ENCODE measurements around the gene NDUFA11. TPM values are rescaled to one million over a fixed set of nuclear protein-coding genes. Genes with fewer than 3 reads are reported as not detected.
A peak's percentile ranks its signal among the peaks of the same experiment; 100 is the strongest.

The NDUFA11 gene
- total RNA-seq, 1 donor from 2014 or later = 239 TPM

DNA sequence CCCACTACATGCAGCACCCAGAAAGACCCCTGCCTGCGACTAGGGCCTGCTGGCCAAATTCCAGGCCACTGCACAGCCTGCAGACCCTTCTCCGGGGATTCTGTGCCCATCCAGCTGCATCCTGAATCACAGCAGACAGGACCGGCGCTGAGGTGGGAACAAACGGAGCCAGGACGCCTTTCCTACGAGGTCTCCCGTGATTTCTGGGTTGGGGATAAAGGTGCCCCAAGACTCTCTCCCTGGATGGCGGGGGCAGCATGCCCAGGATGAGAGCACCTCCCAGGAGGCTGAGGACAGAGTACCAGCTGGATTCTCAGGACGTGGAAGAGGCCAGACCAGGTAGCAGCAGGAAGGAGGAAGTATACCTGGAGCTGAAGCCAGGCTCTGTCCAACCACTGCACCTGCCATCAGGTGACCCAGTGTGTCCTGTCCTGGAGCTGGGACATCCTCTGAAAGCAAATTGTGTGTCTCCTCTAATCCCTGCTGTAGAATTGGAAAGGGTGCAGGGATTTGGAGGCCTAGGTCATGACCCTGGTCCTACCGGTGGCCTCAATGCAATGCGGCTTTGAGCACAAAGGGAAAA is 29.9 kb downstream of the NDUFA11 start:
- H3K9me3 Mint-ChIP-seq = no peaks in the 10 kb centered on the region
- no peak for DNase-seq (ENCODE audit: low read depth, low spot score)
- no peaks in the 10 kb centered on the region for H3K36me3 Mint-ChIP-seq (ENCODE audit: low read depth)
- TF ChIP-seq, protein P1, sequence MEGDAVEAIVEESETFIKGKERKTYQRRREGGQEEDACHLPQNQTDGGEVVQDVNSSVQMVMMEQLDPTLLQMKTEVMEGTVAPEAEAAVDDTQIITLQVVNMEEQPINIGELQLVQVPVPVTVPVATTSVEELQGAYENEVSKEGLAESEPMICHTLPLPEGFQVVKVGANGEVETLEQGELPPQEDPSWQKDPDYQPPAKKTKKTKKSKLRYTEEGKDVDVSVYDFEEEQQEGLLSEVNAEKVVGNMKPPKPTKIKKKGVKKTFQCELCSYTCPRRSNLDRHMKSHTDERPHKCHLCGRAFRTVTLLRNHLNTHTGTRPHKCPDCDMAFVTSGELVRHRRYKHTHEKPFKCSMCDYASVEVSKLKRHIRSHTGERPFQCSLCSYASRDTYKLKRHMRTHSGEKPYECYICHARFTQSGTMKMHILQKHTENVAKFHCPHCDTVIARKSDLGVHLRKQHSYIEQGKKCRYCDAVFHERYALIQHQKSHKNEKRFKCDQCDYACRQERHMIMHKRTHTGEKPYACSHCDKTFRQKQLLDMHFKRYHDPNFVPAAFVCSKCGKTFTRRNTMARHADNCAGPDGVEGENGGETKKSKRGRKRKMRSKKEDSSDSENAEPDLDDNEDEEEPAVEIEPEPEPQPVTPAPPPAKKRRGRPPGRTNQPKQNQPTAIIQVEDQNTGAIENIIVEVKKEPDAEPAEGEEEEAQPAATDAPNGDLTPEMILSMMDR (conservative IDR thresholded peaks at IDR 0.05) = no peak
- H3K27ac Mint-ChIP-seq (ENCODE audit: unreplicated experiment) = no peak overlapping the region
- peaks cover 4% of the 10 kb centered on the region for H3K27me3 Mint-ChIP-seq (ENCODE audit: low read depth)
- no peak overlapping the region for H3K4me3 Mint-ChIP-seq
- peaks cover 5% of the 10 kb centered on the region for H3K4me1 Mint-ChIP-seq

DNA sequence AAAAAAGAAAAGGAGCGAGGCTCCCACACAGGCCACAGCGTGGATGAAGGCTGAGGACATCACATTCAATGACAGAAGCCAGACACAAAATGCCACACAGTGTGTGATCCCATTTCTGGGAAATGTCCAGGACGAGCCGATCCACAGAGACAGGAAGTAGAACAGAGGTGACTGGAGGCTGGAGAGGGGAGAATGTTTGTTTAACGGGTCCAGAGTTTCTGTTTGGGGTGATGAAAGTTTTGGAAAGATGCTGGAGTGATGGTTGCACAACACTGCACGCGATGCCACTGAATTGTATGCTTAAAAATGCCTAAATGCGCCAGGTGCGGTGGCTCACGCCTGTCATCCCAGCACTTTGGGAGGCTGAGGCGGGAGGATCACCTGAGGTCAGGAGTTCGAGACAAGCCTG is 32.6 kb downstream of the NDUFA11 start:
- H3K27me3 Mint-ChIP-seq (ENCODE audit: low read depth) = peaks cover 4% of the 10 kb centered on the region
- no peak for DNase-seq (ENCODE audit: low read depth, low spot score)
- no peak overlapping the region for H3K4me3 Mint-ChIP-seq

DNA sequence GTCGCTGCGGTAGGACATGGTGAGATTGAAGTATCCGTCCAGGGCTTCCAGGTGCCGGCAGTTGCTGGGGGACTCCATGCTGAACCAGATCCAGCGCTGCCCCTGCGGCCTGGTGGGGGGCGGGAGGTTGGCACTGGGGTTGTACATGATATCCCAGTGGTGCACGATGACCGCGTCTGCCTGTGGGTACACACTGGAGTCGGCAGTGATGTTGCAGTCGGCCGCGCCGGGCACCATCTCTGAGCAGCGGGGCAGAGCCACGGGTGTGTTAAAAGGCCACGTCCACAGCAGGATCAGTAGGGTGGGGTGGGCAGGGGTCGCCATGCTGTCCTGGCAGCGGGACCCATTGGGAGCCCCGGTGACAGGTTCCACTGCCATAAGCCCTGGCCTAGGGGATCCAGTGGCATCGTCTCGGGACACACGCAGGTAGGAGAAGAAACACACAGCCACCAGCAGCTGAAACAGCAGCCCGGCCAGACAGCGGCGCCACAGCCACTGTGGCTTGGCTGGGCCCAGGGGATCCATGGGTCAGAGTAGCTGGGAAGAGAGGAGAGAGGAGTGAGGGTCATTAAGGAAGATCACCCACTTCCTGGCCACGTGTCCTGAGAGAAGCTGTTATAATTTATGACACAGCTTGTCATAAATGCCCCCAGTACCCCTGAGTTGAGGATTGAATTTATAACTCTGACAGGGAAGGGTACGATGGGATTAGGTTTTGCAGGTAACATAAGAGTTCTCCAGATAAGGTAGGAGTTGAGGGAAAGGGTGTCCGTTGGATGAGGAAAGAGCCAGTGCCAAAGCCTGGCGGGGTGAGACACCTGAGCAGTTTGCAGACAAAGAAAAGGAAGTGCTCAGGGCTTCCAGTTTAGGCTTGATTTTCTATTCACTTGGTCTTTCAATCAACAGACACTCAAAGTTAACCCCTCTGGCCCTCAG is 36.1 kb downstream of the NDUFA11 start:
- Mint-ChIP-seq H3K9me3 (no peaks in the 10 kb centered on the region), H3K27me3 (ENCODE audit: low read depth) (peaks cover 4% of the 10 kb centered on the region), H3K4me1 (no peaks in the 10 kb centered on the region), H3K4me3 (no peak overlapping the region), H3K36me3 (ENCODE audit: low read depth) (no peaks in the 10 kb centered on the region), H3K27ac (ENCODE audit: unreplicated experiment) (peak overlapping the region; percentile 89)
- TF ChIP-seq, protein P1 (conservative IDR thresholded peaks at IDR 0.05) = no peak
- no peak for DNase-seq (ENCODE audit: low read depth, low spot score)

More for the DNA sequence above, 32.6 kb downstream of the NDUFA11 start:
- Mint-ChIP-seq H3K36me3 (ENCODE audit: low read depth) (no peaks in the 10 kb centered on the region), H3K27ac (ENCODE audit: unreplicated experiment) (no peak overlapping the region), H3K4me1 (no peaks in the 10 kb centered on the region), H3K9me3 (no peaks in the 10 kb centered on the region)
- TF ChIP-seq, protein P1 (conservative IDR thresholded peaks at IDR 0.05) = no peak

DNA sequence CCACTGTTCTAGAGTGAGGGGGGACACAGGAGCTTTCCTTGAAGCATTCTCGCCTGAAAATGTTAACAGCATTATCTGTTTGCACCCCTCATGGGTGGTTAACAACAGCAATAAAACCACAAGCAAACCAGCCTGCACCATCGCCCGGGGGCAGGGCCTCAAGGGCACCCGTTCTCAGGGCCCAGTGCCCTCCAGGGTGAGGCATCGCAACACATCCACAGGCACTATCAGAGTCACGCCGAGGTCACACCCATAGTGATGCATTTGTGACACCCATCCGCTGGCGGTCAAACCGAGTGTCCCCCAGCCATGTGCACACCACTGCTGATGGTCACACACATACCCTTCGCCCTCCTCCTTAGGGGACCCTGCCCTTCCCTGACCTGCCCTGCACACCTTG is 37.8 kb downstream of the NDUFA11 start:
- Mint-ChIP-seq H3K4me3 (no peak overlapping the region), H3K9me3 (no peaks in the 10 kb centered on the region), H3K36me3 (ENCODE audit: low read depth) (no peaks in the 10 kb centered on the region), H3K4me1 (no peaks in the 10 kb centered on the region), H3K27me3 (ENCODE audit: low read depth) (peaks cover 4% of the 10 kb centered on the region), H3K27ac (ENCODE audit: unreplicated experiment) (no peak overlapping the region)
- no peak for DNase-seq (ENCODE audit: low read depth, low spot score)
- TF ChIP-seq, protein P1 (conservative IDR thresholded peaks at IDR 0.05) = no peak

DNA sequence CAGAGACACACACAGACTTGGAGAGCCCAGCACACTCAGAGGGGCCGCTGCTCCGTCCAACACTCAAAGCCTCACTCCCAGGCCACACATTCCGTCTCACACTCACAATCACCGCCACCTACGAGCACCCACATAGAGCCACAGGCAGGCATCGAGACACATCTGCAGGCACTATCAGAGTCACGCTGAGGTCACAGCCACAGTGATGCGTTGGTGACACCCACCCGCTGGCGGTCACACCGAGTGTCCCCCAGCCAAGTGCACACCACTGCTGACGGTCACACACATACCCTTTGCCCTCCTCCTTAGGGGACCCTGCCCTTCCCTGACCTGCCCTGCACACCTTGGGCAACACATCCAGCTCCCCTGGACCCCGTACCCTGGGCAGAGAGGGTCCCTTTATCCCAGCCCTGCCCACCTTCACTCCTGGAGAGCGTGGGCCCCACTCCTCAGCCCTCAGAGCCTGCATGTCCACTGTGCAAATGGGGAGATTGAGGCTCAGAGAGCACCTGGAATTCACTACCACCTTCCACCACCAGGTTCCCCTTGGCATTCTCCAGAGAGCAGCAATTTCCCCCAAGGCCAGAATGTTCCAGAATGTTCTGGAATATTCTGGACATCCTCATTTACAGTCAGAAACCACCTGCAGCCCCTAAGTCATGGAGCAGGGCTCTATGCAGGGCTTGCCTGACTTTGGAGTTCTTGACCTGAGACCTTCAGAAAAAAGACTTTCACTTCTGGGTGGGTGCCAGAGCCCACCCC is 38.7 kb downstream of the NDUFA11 start:
- H3K4me1 Mint-ChIP-seq = no peaks in the 10 kb centered on the region
- TF ChIP-seq, protein P1 (conservative IDR thresholded peaks at IDR 0.05) = peak; percentile 40
- no peak overlapping the region for H3K4me3 Mint-ChIP-seq
- no peaks in the 10 kb centered on the region for H3K9me3 Mint-ChIP-seq
- no peak for DNase-seq (ENCODE audit: low read depth, low spot score)
- H3K36me3 Mint-ChIP-seq (ENCODE audit: low read depth) = no peaks in the 10 kb centered on the region
- peaks cover 4% of the 10 kb centered on the region for H3K27me3 Mint-ChIP-seq (ENCODE audit: low read depth)
- H3K27ac Mint-ChIP-seq (ENCODE audit: unreplicated experiment) = peak overlapping the region; percentile 36
